HepG2 (cell line): Measurements from ENCODE around the gene INKA2. TPM values are rescaled to one million over a fixed set of nuclear protein-coding genes. Genes with fewer than 3 reads are reported as not detected.

Experiments used
- ATAC-seq: fragments of 200-7000 bp; cut with Tn5 transposase; 3 replicates; pipeline ENCODE4 v1.9.1; 2020; ENCODE audit warnings: mild to moderate bottlenecking, moderate library complexity
- BruUV-seq: library from RNA; stranded (reverse); fragments of 400-500 nt; replicated peaks from 2 replicates; lab custom pipeline; 2021; lab: Mats Ljungman, UMichigan
- CTCF ChIA-PET: fragments of 300-600 bp; formaldehyde crosslinking; extraction: SDS; loops from one replicate; lab custom pipeline; 2021; ENCODE audit warnings: low total read pairs, inconsistent platforms, low intra/inter-chr PET ratio; lab: Yijun Ruan, JAX
- POLR2A ChIA-PET: fragments of 350-600 bp; sonication (Branson Sonifier 250); formaldehyde crosslinking; loops from one replicate; lab custom pipeline; 2020; ENCODE audit warnings: antibody characterized with exemption, inconsistent platforms; lab: Yijun Ruan, JAX
- DNase-seq: peaks from one replicate; pipeline ENCODE4 v3.0.0-alpha.2; 2015; ENCODE audit warnings: low spot score
- FAIRE-seq: peaks from 3 replicates; lab custom pipeline; 2011; peaks lifted over from hg19 to GRCh38; lab: Jason Lieb, UNC
- H2AFZ ChIP-seq: one replicate; pipeline ENCODE4 v1.6.1; 2011; ENCODE audit warnings: low read length, inconsistent platforms
- H3K27ac ChIP-seq: fragments of 300-600 bp; 3 replicates; pipeline ENCODE4 v1.8.0; 2011; ENCODE audit warnings: mixed run types, mild to moderate bottlenecking, mixed read lengths, low read length, inconsistent platforms; ENCODE audit not compliant: insufficient read depth; ENCODE audit errors: extremely low read length
- H3K27me3 ChIP-seq, 2 experiments: fragments of 200-600 bp in 1 of 2; 2 replicates in 1 of 2; 3 replicates in 1 of 2; pipeline versions ENCODE4 v1.6.0 to v1.8.0; 2011; ENCODE audit warnings: low read length in 2 of 2, mild to moderate bottlenecking in 2 of 2, moderate library complexity in 2 of 2, inconsistent platforms in 1 of 2; ENCODE audit not compliant: insufficient read depth in 2 of 2, control insufficient read depth in 1 of 2
- H3K36me3 ChIP-seq, 2 experiments: fragments of 200-600 bp in 1 of 2; replicated peaks in 1 of 2; 2 replicates in 1 of 2; 3 replicates in 1 of 2; pipeline versions ENCODE4 v1.5.1 to v1.8.0; 2011; ENCODE audit warnings: low read length in 2 of 2, inconsistent platforms in 1 of 2; ENCODE audit not compliant: insufficient read depth in 2 of 2, control insufficient read depth in 1 of 2
- H3K4me1 ChIP-seq: 2 replicates; pipeline ENCODE4 v1.5.1; 2012; ENCODE audit warnings: low read length, inconsistent platforms; ENCODE audit not compliant: insufficient read depth
- H3K4me2 ChIP-seq: 2 replicates; pipeline ENCODE4 v1.6.0; 2011; ENCODE audit warnings: low read depth, low read length, inconsistent platforms
- H3K4me3 ChIP-seq, 3 experiments: fragments of 200-600 bp in 1 of 3; sonication (generic), shearing (Covaris generic) in 1 of 3; replicated peaks in 1 of 3; 2 replicates each; pipeline ENCODE4 v1.5.1; 2011 to 2016; ENCODE audit warnings: low read length in 3 of 3, inconsistent platforms in 2 of 3, low read depth in 2 of 3, mild to moderate bottlenecking in 2 of 3, control low read depth in 1 of 3, mixed read lengths in 1 of 3; ENCODE audit not compliant: insufficient read depth in 1 of 3
- H3K79me2 ChIP-seq: one replicate; pipeline ENCODE4 v1.6.1; 2011; ENCODE audit warnings: low read length, inconsistent platforms; ENCODE audit not compliant: insufficient read depth
- H3K9ac ChIP-seq: 2 replicates; pipeline ENCODE4 v1.6.0; 2011; ENCODE audit warnings: mild to moderate bottlenecking, low read depth, low read length, inconsistent platforms; ENCODE audit not compliant: insufficient read depth
- H3K9me3 ChIP-seq: 2 replicates; pipeline ENCODE4 v1.5.1; 2012; ENCODE audit warnings: mild to moderate bottlenecking, low read length
- H4K20me1 ChIP-seq: 2 replicates; pipeline ENCODE4 v1.6.0; 2011; ENCODE audit warnings: inconsistent platforms, mild to moderate bottlenecking, low read length, moderate library complexity; ENCODE audit not compliant: insufficient read depth
- ARNTL ChIP-seq: sonication (generic); formaldehyde crosslinking; IDR thresholded peaks from 2 replicates; pipeline ENCODE4 v1.4.0; 2020; ENCODE audit warnings: mild to moderate bottlenecking, missing genetic modification reagents
- ETV5 ChIP-seq: IDR thresholded peaks from 2 replicates; pipeline ENCODE4 v1.6.1; 2018; ENCODE audit warnings: missing biosample characterization, missing genetic modification reagents, inconsistent platforms, borderline replicate concordance
- GTF3A ChIP-seq: sonication (generic); formaldehyde crosslinking; conservative IDR thresholded peaks from 2 replicates; pipeline ENCODE4 v1.4.0; 2020; ENCODE audit warnings: mild to moderate bottlenecking, missing genetic modification reagents
- LCORL ChIP-seq, 2 experiments: fragments of 450-650 bp in 1 of 2; sonication (generic) in 1 of 2; formaldehyde crosslinking in 1 of 2; IDR thresholded peaks; 2 replicates each; pipeline versions ENCODE4 v1.5.0 to v1.6.1; 2017 to 2020; ENCODE audit warnings: antibody characterized with exemption in 1 of 2, missing genetic modification reagents in 1 of 2
- MATR3 ChIP-seq: sonication (generic); formaldehyde crosslinking; IDR thresholded peaks from 2 replicates; pipeline ENCODE4 v1.4.0; 2020; ENCODE audit warnings: missing genetic modification reagents
- MXD4 ChIP-seq: IDR thresholded peaks from 2 replicates; pipeline ENCODE4 v1.6.1; 2016; ENCODE audit warnings: mild to moderate bottlenecking, missing biosample characterization, missing genetic modification reagents
- PHB2 ChIP-seq: fragments of 450-650 bp; IDR thresholded peaks from 2 replicates; pipeline ENCODE4 v1.6.1; 2018; ENCODE audit not compliant: partially characterized antibody
- TEAD3 ChIP-seq: optimal IDR thresholded peaks from 2 replicates; pipeline ENCODE3; 2016; ENCODE audit warnings: borderline replicate concordance
- ZSCAN12 ChIP-seq: sonication (generic); formaldehyde crosslinking; IDR thresholded peaks from 2 replicates; pipeline ENCODE4 v1.9.0; 2021; ENCODE audit warnings: mild to moderate bottlenecking, missing genetic modification reagents
- ZSCAN29 ChIP-seq: sonication (generic); formaldehyde crosslinking; conservative IDR thresholded peaks from 2 replicates; pipeline ENCODE4 v1.4.0; 2020; ENCODE audit warnings: mild to moderate bottlenecking, missing genetic modification reagents
- WGBS: methylation state at CpG from one replicate; pipeline ENCODE4 v1.1.6; 2017; ENCODE audit warnings: low lambda C conversion rate; 5-methylcytosine and 5-hydroxymethylcytosine counted together
- in situ Hi-C: cut with HindIII; loops from 2 replicates; pipeline ENCODE4 v1.10.0; 2017; ENCODE audit warnings: low pct_unique_long_range_greater_than_20kb; ENCODE audit not compliant: extremely low pct_ligation_motif_present
- intact Hi-C: fragments of 100-400 bp; cut with micrococcal nuclease; formaldehyde crosslinking; loops from one replicate; pipeline ENCODE4 v1.10.0; 2022; ENCODE audit not compliant: unreplicated experiment
- polyA plus RNA-seq, 8 experiments: library from polyadenylated mRNA; depleted of rRNA in 3 of 8; stranded (reverse) in 7 of 8; unstranded in 1 of 8; fragments of >200 nt; fragmentation: Illumina TruSeq in 4 of 8; extraction: Trizol in 4 of 8; gene quantifications; 2 replicates each; pipeline versions ENCODE4 v1.2.1 to v1.2.3, GENCODE V29; 2011 to 2016; ENCODE audit warnings: low read depth in 4 of 8, missing spikeins in 1 of 8, mixed read lengths in 1 of 8; ENCODE audit not compliant: insufficient read depth in 1 of 8
- total RNA-seq, 5 experiments: library from RNA; depleted of rRNA; stranded (reverse); fragments of >200 nt; fragmentation: Illumina TruSeq; extraction: Trizol; gene quantifications; 2 replicates each; pipeline ENCODE4 v1.2.3, GENCODE V29; 2016; ENCODE audit warnings: low read depth in 1 of 5
- TF ChIP-seq, protein P1 (sequence below): IDR thresholded peaks from 2 replicates; pipeline ENCODE4 v1.6.1; 2012; ENCODE audit warnings: low read length, improper control_type of control experiment

Gene INKA2
- total and polyA plus RNA-seq, 2 of the 13 experiments (the other 11 are each of a cell fraction or from before 2014, with no cell fraction given) = 2.6 to 4.6 TPM

DNA sequence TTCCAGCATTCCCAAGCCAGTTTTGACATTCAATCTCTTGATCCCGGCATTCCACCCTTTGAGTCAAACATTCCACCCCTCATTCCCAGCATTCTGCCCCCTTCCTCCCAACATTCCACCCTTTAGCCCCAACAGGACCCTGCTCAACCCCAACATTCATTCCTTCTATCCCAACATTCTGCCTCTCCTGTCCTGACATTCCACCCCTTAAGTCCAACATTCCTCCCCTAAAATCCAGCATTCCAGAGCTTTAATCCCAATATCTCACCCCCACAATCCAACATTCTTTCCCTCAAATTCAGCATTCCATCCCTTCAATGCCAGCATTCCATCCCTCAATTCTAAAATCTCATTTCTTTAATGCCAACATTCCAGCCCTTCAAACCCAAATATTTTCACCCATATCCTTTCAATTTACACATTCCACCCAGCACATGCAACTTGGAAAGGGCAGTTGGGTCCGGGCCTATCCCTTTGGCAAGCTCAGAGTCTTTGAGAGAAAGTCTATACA is 39.4 kb upstream of the INKA2 start:
- no peaks in the 10 kb centered on the region for H4K20me1 ChIP-seq
- CTCF ChIA-PET = no interaction called here
- H3K9me3 ChIP-seq = no peaks in the 10 kb centered on the region
- DNase-seq = peak; percentile 39
- no peak overlapping the region for H2AFZ ChIP-seq
- WGBS = 0% methylated on average over 2 of the region's 2 CpGs
- TF ChIP-seq TEAD3 (peak; percentile 55), LCORL (IDR thresholded peaks at IDR 0.05) (peak; percentile 85), LCORL (CRISPR knock-in tag; IDR thresholded peaks at IDR 0.05) (no peak), ETV5 (CRISPR knock-in tag) (no peak)
- H3K4me2 ChIP-seq = no peak overlapping the region
- no peaks in the 10 kb centered on the region for H3K36me3 ChIP-seq
- no peaks in the 10 kb centered on the region for H3K79me2 ChIP-seq
- in situ Hi-C loops = no loop called here
- H3K27me3 ChIP-seq = no peaks in the 10 kb centered on the region; a peak in 1 of 5 replicates
- ATAC-seq = peak; percentile 55; the same call in 2 of the 3 replicates
- H3K27ac ChIP-seq = no peak overlapping the region
- intact Hi-C loops = no loop called here
- POLR2A ChIA-PET = no interaction called here
- H3K4me3 ChIP-seq = no peak overlapping the region
- peaks cover 6% of the 10 kb centered on the region; the same call in 1 of the 2 replicates for H3K4me1 ChIP-seq
- no peak overlapping the region for H3K9ac ChIP-seq
- FAIRE-seq = no peak
- BruUV-seq = no TSS peak

DNA sequence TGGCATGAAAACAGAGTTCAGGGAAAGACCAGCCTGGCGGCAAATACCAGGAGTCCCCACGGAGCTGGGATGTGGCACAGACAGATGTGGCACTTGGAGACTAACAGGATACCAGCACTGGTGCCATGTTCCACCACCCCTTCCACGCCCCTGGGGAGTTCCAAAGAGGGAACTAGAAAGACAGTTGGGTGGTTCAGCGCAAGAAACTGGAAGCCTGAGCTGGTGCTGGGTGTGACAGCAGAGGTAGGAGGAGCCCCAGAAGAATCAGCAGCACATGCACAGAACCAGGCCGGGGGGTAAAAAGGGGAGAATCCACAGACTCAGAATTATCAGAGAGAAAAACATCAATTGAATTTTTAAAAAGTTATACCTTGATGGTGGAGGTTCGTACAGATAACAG is 38.9 kb upstream of the INKA2 start:
- ChIA-PET CTCF (no interaction called here), POLR2A (no interaction called here)
- DNase-seq = no peak
- Histone ChIP-seq H3K79me2 (no peaks in the 10 kb centered on the region), H4K20me1 (no peaks in the 10 kb centered on the region), H3K4me2 (no peak overlapping the region), H3K9ac (no peak overlapping the region), H3K36me3 (no peaks in the 10 kb centered on the region), H2AFZ (no peak overlapping the region), H3K4me1 (peaks cover 6% of the 10 kb centered on the region; the same call in 1 of the 2 replicates), H3K27me3 (no peaks in the 10 kb centered on the region; a peak in 1 of 5 replicates), H3K9me3 (no peaks in the 10 kb centered on the region), H3K4me3 (no peak overlapping the region), H3K27ac (no peak overlapping the region)
- in situ Hi-C loops = no loop called here
- FAIRE-seq = no peak
- WGBS = 43% methylated on average over 6 of the region's 6 CpGs
- no peak for ATAC-seq
- BruUV-seq = no TSS peak
- intact Hi-C loops = no loop called here
- TF ChIP-seq GTF3A (CRISPR knock-in tag) = no peak
- TF ChIP-seq, protein P1, sequence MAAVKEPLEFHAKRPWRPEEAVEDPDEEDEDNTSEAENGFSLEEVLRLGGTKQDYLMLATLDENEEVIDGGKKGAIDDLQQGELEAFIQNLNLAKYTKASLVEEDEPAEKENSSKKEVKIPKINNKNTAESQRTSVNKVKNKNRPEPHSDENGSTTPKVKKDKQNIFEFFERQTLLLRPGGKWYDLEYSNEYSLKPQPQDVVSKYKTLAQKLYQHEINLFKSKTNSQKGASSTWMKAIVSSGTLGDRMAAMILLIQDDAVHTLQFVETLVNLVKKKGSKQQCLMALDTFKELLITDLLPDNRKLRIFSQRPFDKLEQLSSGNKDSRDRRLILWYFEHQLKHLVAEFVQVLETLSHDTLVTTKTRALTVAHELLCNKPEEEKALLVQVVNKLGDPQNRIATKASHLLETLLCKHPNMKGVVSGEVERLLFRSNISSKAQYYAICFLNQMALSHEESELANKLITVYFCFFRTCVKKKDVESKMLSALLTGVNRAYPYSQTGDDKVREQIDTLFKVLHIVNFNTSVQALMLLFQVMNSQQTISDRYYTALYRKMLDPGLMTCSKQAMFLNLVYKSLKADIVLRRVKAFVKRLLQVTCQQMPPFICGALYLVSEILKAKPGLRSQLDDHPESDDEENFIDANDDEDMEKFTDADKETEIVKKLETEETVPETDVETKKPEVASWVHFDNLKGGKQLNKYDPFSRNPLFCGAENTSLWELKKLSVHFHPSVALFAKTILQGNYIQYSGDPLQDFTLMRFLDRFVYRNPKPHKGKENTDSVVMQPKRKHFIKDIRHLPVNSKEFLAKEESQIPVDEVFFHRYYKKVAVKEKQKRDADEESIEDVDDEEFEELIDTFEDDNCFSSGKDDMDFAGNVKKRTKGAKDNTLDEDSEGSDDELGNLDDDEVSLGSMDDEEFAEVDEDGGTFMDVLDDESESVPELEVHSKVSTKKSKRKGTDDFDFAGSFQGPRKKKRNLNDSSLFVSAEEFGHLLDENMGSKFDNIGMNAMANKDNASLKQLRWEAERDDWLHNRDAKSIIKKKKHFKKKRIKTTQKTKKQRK = no peak
- TF ChIP-seq PHB2 = no peak
- no peak for TF ChIP-seq ARNTL (CRISPR knock-in tag)
- TF ChIP-seq ZSCAN29 (CRISPR knock-in tag) = no peak
- no peak for TF ChIP-seq ZSCAN12 (CRISPR knock-in tag)
- no peak for TF ChIP-seq MXD4 (CRISPR knock-in tag)
- no peak for TF ChIP-seq MATR3 (CRISPR knock-in tag)
